Endothelial cell of umbilical vein (primary cell): ENCODE measurements around the gene KCNG2.

ENCODE experiments used
- CTCF ChIP-seq, 2 donors: IDR thresholded peaks; 1 replicate in 1 of 2; 2 replicates in 1 of 2; pipeline ENCODE4 v1.5.1; 2011; ENCODE audit warnings: low read length in 2 of 2, mild to moderate bottlenecking in 2 of 2, moderate library complexity in 2 of 2, control low read depth in 1 of 2, inconsistent platforms in 1 of 2, low read depth in 1 of 2; ENCODE audit not compliant: insufficient read depth in 1 of 2; ENCODE audit errors: extremely low read depth in 1 of 2
- EZH2 ChIP-seq: IDR thresholded peaks from 2 replicates; pipeline ENCODE4 v1.6.1; 2012; ENCODE audit warnings: borderline replicate concordance, low read depth, mild to moderate bottlenecking, moderate library complexity, low read length, inconsistent platforms; ENCODE audit not compliant: severe bottlenecking
- GATA2 ChIP-seq: IDR thresholded peaks from 2 replicates; pipeline ENCODE4 v1.7.0; 2011; ENCODE audit warnings: low read depth, mild to moderate bottlenecking, moderate library complexity, mixed read lengths, low read length; ENCODE audit not compliant: insufficient read length, insufficient read depth
- JUN ChIP-seq: IDR thresholded peaks from 2 replicates; pipeline ENCODE4 v1.6.1; 2011; ENCODE audit warnings: borderline replicate concordance, low read depth; ENCODE audit not compliant: insufficient read length, insufficient read depth
- POLR2A ChIP-seq: IDR thresholded peaks from 2 replicates; pipeline ENCODE4 v1.6.1; 2012; ENCODE audit warnings: low read depth, mild to moderate bottlenecking, control low read depth, low read length
- POLR2AphosphoS5 ChIP-seq: IDR thresholded peaks from 2 replicates; pipeline ENCODE4 v1.6.1; 2012; ENCODE audit warnings: low read depth, mild to moderate bottlenecking, control low read depth, low read length, moderate library complexity; ENCODE audit not compliant: insufficient read depth

- TF ChIP-seq POLR2AphosphoS5 (no peak), EZH2 (no peak), CTCF (IDR thresholded peaks at IDR 0.05; ENCODE audit: extremely low read depth in 1 of 2, insufficient read depth in 1 of 2, low read depth in 1 of 2, low read length in 2 of 2) (no peak), GATA2 (no peak), POLR2A (no peak), JUN (no peak)
Observed at GRCh38 chr18:79768745-79769144, 29.0 kb upstream of the KCNG2 start.
